KOPT-K1 (cell line): Measurements from ENCODE around the gene LCT.
"Not testable (repeated sequence)": the region's sequence is repeated elsewhere in the genome, so short reads cannot be mapped to it uniquely, and the experiment has no call there.

Experiments used
- H3K27ac ChIP-seq: fragments of 200-600 bp; sonication (generic); 2 replicates; pipeline ENCODE4 v1.5.1; 2016; ENCODE audit warnings: antibody characterized with exemption, mild to moderate bottlenecking, low read depth, low read length; ENCODE audit not compliant: poor library complexity, severe bottlenecking
- H3K36me3 ChIP-seq: fragments of 200-600 bp; sonication (generic); 2 replicates; pipeline ENCODE4 v1.5.1; 2017; ENCODE audit warnings: antibody characterized with exemption, mild to moderate bottlenecking, low read length, moderate library complexity; ENCODE audit not compliant: insufficient read depth
- H3K9me3 ChIP-seq: fragments of 200-600 bp; sonication (generic); 2 replicates; pipeline ENCODE4 v1.5.1; 2017; ENCODE audit warnings: antibody characterized with exemption, low read length, mild to moderate bottlenecking; ENCODE audit not compliant: insufficient read depth, poor library complexity, severe bottlenecking

Gene LCT

DNA sequence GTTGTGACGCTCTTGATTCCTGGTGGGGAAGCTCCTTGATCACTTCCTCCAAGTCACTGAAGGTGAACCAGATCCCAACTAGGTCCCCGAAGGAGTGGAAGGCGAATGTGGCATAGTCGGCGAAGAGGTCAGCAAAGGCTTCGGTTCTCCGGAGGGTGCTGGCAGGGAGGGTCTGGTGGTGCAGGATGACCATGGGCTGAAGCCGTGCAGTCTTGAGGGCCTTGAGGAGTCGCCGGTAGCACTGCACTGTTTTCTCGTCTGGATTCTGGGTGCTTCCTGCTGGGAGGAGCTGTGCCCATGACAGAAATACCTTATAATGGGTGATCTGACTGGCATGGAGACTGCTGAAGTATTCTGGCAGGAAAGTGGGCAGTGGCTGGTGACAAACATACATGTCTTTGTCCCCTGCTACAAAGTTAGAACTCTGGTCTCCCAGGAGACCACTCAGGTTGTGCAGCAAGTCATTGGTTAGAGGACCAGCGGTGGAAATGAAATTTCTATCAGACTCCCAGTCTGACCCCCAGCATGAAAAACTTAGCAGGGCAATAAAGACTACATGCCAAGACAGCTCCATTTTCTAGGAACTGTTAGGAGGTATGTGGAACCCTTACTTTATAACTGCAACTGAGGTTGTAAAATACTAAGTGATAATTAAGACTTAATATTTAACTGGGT lies at the start of gene LCT:
TSS of gene LCT (minus strand) at position 589 of the 675 bp plus-strand sequence. CDS start at position 574, 15 bp downstream.
- Histone ChIP-seq H3K36me3 (peaks cover 51% of the 10 kb centered on the region), H3K27ac (peak within 1 kb of the TSS; percentile 42)

DNA sequence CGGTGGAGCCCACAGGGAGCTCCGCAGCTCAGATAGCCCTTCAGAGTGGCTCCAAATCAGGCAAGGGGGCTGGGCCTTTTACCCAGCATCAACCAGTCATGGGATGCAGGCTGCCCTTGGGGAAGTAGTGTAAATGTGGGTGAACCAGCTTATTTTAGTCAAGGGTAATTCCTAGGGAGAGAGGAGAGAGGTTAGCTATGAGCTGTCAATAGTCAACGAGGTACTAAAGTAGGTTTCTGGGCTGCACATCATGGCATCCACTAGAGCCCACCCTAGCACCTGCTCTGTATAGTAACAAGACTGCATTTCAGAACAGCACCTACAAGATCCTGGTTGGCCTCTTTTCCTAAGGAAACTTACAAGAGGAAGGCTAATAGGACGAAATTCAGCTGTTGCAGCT lies 48.7 kb upstream of the LCT start:
- H3K9me3 ChIP-seq: peaks cover 17% of the 10 kb centered on the region

More for the DNA sequence above, at the start of gene LCT:
- no peaks in the 10 kb centered on the region for H3K9me3 ChIP-seq

GRCh38 chr2:135882415-135882814 lies 45.4 kb upstream of the LCT start:
- no peaks in the 10 kb centered on the region for H3K36me3 ChIP-seq
- peaks cover 2% of the 10 kb centered on the region for H3K9me3 ChIP-seq
- H3K27ac ChIP-seq: no peak overlapping the region

More for the DNA sequence above, 48.7 kb upstream of the LCT start:
- no peaks in the 10 kb centered on the region for H3K36me3 ChIP-seq
- H3K27ac ChIP-seq: no peak overlapping the region

DNA sequence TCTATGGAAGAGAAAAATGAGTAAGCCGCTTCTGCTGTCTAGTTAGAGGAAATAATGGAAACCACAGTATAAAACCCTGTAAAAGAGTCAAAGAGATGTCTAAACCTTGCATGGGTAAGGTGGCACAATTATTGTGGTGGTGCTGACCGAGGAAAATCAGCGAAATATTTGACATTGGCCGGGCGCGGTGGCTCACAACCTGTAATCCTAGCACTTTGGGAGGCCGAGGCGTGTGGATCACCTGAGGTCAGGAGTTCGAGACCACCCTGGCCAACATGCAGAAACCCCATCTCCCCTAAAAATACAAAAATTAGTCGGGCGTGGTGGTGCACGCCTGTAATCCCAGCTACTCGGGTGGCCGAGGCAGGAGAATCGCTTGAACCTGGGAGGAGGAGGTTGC lies 39.8 kb upstream of the LCT start:
- Histone ChIP-seq H3K27ac (peak overlapping the region; percentile 99), H3K36me3 (peaks cover 38% of the 10 kb centered on the region)
- not testable (repeated sequence) for H3K9me3 ChIP-seq

- Histone ChIP-seq H3K27ac (peak within 1 kb of the TSS; percentile 99), H3K36me3 (peaks cover 44% of the 10 kb centered on the region), H3K9me3 (no peaks in the 10 kb centered on the region)
Observed at GRCh38 chr2:135876066-135876711, 39.2 kb upstream of the LCT start, which contains the start of gene MCM6. MCM6 (minus strand) TSS chr2:135876443; CDS start chr2:135876365, 78 bp downstream.

- Histone ChIP-seq H3K36me3 (peaks cover 50% of the 10 kb centered on the region), H3K27ac (peak overlapping the region; percentile 99)
Observed at GRCh38 chr2:135875491-135876065, 38.6 kb upstream of the LCT start.

DNA sequence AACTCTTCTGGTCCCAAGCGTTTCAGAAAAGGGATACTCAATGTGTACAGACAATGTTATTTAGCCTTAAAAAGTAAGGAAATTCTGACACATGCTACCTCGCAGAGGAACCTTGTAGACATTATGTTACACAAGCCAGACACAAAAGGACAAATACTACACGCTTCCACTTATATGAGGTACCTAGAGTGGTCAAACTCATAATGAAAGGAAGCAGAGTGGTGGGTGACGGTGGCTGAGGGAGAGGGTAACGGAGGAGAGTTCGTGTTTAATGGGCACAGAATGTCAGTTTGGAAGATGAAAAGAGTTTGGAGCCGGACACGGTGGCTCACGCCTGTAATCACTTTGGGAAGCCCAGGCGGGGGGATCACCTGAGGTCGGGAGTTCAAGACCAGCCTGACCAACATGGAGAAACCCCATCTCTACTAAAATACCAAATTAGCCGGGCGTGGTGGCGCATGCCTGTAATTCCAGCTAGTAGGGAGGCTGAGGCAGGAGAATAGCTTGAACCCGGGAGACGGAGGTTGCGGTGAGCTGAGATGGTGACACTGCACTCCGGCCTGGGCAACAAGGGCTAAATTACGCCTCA lies 37.9 kb upstream of the LCT start:
- H3K27ac ChIP-seq: peak overlapping the region; percentile 99
- peaks cover 57% of the 10 kb centered on the region for H3K36me3 ChIP-seq
- no peaks in the 10 kb centered on the region for H3K9me3 ChIP-seq

More at GRCh38 chr2:135875491-135876065, 38.6 kb upstream of the LCT start:
- H3K9me3 ChIP-seq: no peaks in the 10 kb centered on the region

GRCh38 chr2:135870571-135870970 lies 33.6 kb upstream of the LCT start:
- Histone ChIP-seq H3K36me3 (peaks cover 100% of the 10 kb centered on the region), H3K27ac (no peak overlapping the region), H3K9me3 (no peaks in the 10 kb centered on the region)

DNA sequence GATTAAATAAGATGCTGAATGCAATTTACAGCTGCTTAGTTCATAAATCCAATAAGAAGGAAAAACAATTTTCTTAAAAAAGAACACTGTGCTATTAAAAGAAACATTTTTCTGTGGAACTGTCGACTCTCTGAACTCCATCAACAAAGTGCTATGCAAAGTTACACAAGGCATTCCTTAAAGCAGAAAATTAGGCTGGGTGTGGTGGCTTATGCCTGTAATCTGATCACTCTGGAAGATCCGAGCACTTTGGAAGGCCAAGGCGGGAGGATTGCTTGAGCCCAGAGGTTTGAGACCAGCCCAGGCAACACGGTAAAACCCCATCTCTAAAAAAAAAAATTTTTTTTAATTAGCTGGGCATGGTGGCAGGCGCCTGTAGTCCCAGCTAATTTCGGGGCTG lies 26.2 kb upstream of the LCT start:
- H3K9me3 ChIP-seq: no peaks in the 10 kb centered on the region
- H3K27ac ChIP-seq: no peak overlapping the region
- peaks cover 98% of the 10 kb centered on the region for H3K36me3 ChIP-seq

GRCh38 chr2:135862718-135863117 lies 25.7 kb upstream of the LCT start:
- no peak overlapping the region for H3K27ac ChIP-seq
- peaks cover 98% of the 10 kb centered on the region for H3K36me3 ChIP-seq
- H3K9me3 ChIP-seq: no peaks in the 10 kb centered on the region

DNA sequence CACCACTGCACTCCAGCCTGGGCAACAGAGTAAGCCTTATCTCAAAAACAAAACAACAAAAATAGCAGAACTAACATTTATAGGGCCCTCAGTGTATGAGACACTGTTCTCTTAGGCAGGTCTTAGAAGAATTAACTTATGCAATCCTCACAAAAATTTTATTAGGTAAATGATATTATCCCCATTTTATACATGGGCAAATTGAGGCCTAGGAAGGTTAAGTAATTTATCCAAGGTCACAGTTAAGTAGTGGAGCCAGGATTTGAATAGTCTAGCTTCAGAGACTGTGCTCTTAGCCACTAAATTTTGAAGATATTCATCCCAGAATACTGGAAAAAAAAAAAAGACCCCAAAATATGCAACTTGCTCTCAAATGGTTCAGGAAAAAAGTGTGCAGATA lies 16.4 kb upstream of the LCT start:
- Histone ChIP-seq H3K9me3 (no peaks in the 10 kb centered on the region), H3K27ac (no peak overlapping the region), H3K36me3 (peaks cover 100% of the 10 kb centered on the region)

GRCh38 chr2:135851858-135852257 lies 14.9 kb upstream of the LCT start:
- Histone ChIP-seq H3K9me3 (no peaks in the 10 kb centered on the region), H3K36me3 (peaks cover 100% of the 10 kb centered on the region), H3K27ac (no peak overlapping the region)

- Histone ChIP-seq H3K36me3 (peaks cover 100% of the 10 kb centered on the region), H3K27ac (no peak overlapping the region), H3K9me3 (no peaks in the 10 kb centered on the region)
Observed at GRCh38 chr2:135850892-135851668, 14.1 kb upstream of the LCT start.

DNA sequence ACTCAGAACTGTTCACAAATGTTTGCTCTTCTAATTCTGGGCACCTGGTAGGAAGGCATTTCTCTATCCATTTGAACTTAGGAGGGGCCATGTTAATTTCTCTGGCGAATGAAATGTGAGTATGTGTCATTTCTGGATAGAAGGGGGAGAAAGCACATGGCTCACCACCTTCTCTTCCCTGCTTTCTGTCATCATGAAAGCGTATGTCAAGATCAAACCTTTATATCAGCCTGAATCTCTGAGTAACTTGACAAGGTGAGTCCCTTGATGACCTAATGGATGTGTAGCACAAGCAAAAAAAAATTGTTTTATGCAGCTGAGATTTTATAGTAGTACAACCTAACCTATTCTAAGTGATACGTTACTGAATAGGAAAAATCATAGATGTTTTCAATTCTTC lies 12.1 kb upstream of the LCT start:
- no peaks in the 10 kb centered on the region for H3K9me3 ChIP-seq
- no peak overlapping the region for H3K27ac ChIP-seq
- H3K36me3 ChIP-seq: peaks cover 100% of the 10 kb centered on the region

DNA sequence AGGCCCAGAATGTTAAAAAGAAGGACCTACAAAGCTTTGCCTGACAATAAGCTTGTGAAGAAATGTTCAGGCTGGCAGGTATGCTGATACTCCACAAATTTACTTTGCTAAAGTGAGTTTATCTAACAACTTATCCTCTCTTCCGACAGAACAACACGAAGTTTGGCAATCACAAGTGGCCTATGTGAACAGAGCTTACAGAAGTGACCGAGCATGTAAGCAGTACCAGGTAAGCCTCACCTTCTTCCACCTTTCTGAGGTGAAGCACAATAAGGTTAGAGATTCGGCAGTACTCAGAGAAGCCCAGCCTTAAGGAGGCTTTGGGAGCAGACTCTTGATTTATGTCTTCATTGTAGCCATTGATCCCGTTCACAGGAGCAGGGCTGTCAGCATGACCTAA lies 9.0 kb upstream of the LCT start:
- Histone ChIP-seq H3K27ac (no peak overlapping the region), H3K36me3 (peaks cover 100% of the 10 kb centered on the region), H3K9me3 (no peaks in the 10 kb centered on the region)
